GM23248 (cell line): Measurements from ENCODE around the gene MED12L. TPM values are rescaled to one million over a fixed set of nuclear protein-coding genes. Genes with fewer than 3 reads are reported as not detected.

Experiments used
- DNase-seq: peaks from one replicate; pipeline ENCODE4 v3.0.0-alpha.2; 2015
- H2AFZ ChIP-seq: fragments of 200-600 bp; sonication (generic); 2 replicates; pipeline ENCODE4 v1.6.1; 2016; ENCODE audit warnings: antibody characterized with exemption
- H3F3A ChIP-seq: fragments of 200-600 bp; sonication (generic); 2 replicates; pipeline ENCODE4 v1.6.1; 2016; ENCODE audit warnings: mild to moderate bottlenecking, antibody characterized with exemption, mixed run types; ENCODE audit not compliant: insufficient read depth
- H3K27ac ChIP-seq: fragments of 200-600 bp; sonication (generic); 2 replicates; pipeline ENCODE4 v1.5.1; 2016; ENCODE audit warnings: mild to moderate bottlenecking
- H3K27me3 ChIP-seq: fragments of 200-600 bp; sonication (generic); replicated peaks from 2 replicates; pipeline ENCODE4 v1.6.1; 2016; ENCODE audit warnings: mild to moderate bottlenecking; ENCODE audit not compliant: insufficient read depth
- H3K36me3 ChIP-seq: fragments of 200-600 bp; sonication (generic); 2 replicates; pipeline ENCODE4 v1.6.1; 2016; ENCODE audit warnings: low read depth, mild to moderate bottlenecking
- H3K4me1 ChIP-seq: fragments of 200-600 bp; sonication (generic); 2 replicates; pipeline ENCODE4 v1.6.1; 2016; ENCODE audit warnings: mild to moderate bottlenecking; ENCODE audit not compliant: insufficient read depth
- H3K4me2 ChIP-seq: fragments of 200-600 bp; sonication (generic); one replicate; pipeline ENCODE4 v1.6.1; 2016; ENCODE audit warnings: mild to moderate bottlenecking; ENCODE audit not compliant: unreplicated experiment
- H3K4me3 ChIP-seq: fragments of 200-600 bp; sonication (generic); 2 replicates; pipeline ENCODE4 v1.5.1; 2016; ENCODE audit warnings: mild to moderate bottlenecking
- H3K79me2 ChIP-seq: fragments of 200-600 bp; sonication (generic); 2 replicates; pipeline ENCODE4 v1.6.1; 2016; ENCODE audit warnings: mild to moderate bottlenecking; ENCODE audit not compliant: insufficient read depth
- H3K9ac ChIP-seq: fragments of 200-600 bp; sonication (generic); 2 replicates; pipeline ENCODE4 v1.6.1; 2016; ENCODE audit warnings: mild to moderate bottlenecking
- H3K9me2 ChIP-seq: fragments of 200-600 bp; sonication (generic); 2 replicates; pipeline ENCODE4 v1.6.1; 2016; ENCODE audit warnings: mixed run types, mild to moderate bottlenecking, moderate library complexity; ENCODE audit not compliant: insufficient read depth
- H3K9me3 ChIP-seq: fragments of 200-600 bp; sonication (generic); one replicate; pipeline ENCODE4 v1.6.1; 2017; ENCODE audit warnings: low read depth
- H4K20me1 ChIP-seq: fragments of 200-600 bp; sonication (generic); 2 replicates; pipeline ENCODE4 v1.6.0; 2016; ENCODE audit not compliant: insufficient read depth
- EZH2 ChIP-seq: fragments of 200-600 bp; sonication (generic); IDR thresholded peaks from 2 replicates; pipeline ENCODE4 v1.6.1; 2018; ENCODE audit warnings: antibody characterized with exemption, mild to moderate bottlenecking; ENCODE audit not compliant: insufficient read depth, poor library complexity, severe bottlenecking
- EZH2phosphoT487 ChIP-seq: fragments of 200-600 bp; sonication (generic); IDR thresholded peaks from 2 replicates; pipeline ENCODE4 v1.6.1; 2018; ENCODE audit warnings: antibody characterized with exemption, moderate library complexity, mild to moderate bottlenecking, low read depth; ENCODE audit not compliant: insufficient read depth
- WGBS, 2 experiments: methylation state at CpG; one replicate each; pipeline ENCODE4 v1.1.6; 2015 to 2017; ENCODE audit warnings: low lambda C conversion rate in 2 of 2, low coverage in 1 of 2; ENCODE audit errors: missing lambda C conversion rate in 2 of 2; 5-methylcytosine and 5-hydroxymethylcytosine counted together
- in situ Hi-C: fragments of 300-500 bp; cut with MboI; formaldehyde crosslinking; loops from 2 replicates; pipeline ENCODE4 v1.15.0; 2020
- polyA plus RNA-seq: library from polyadenylated mRNA; unstranded; fragments of >200 nt; fragmentation: Nextera tagmentation; extraction: Ambion mirVana; gene quantifications from 2 replicates; pipeline ENCODE4 v1.2.1, GENCODE V29; 2016
- total RNA-seq: library from RNA; depleted of rRNA; stranded (reverse); fragments of >200 nt; shearing (Covaris generic); gene quantifications from 2 replicates; pipeline ENCODE4 v1.2.3, GENCODE V29; 2014

Gene MED12L
- total and polyA plus RNA-seq, 2 experiments from 2014 or later: 0.13 to 0.32 TPM

DNA sequence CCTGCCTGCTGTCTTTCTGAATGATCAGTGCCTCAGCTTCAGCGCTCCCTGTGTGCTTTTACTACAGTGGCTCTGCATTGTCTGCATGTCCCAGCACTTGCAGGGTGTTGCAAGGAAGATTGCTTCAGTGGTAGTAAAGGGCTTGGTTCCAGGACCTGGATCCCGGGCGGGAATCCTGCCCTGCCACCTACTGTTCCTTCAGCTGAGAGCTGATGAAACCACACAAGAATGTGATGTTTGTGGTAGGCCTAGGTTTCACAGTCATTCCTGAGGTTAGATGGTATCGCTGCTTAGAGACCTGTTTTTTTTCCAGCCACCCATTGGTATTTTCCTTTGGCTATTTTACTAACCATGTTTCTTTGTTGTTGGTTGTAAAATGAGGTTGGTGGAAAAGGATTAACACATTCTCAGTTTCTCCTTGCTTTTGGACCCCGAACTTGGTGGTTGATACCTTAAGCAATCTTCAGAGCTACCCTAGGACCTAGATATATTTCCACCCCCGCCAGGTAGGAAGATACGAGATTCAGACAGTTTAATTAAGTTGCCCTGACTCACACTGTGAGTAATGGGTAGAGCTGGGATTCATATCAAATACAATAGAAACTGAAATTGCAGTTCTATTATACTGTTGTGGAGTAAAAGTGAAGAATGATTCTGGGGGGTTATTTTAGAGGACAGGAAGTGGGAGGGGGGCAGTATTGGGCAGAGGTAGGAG, 219.8 kb downstream of the MED12L start:
- no peaks in the 10 kb centered on the region for H3K27me3 ChIP-seq
- in situ Hi-C loops: no loop called here
- peak overlapping the region; percentile 56 for H2AFZ ChIP-seq
- peaks cover 32% of the 10 kb centered on the region for H3F3A ChIP-seq
- no peaks in the 10 kb centered on the region for H3K9me3 ChIP-seq
- TF ChIP-seq EZH2 (no peak), EZH2phosphoT487 (peak; percentile 96)
- H3K27ac ChIP-seq: peak overlapping the region; percentile 79
- H3K4me1 ChIP-seq: peaks cover 63% of the 10 kb centered on the region
- H4K20me1 ChIP-seq: no peaks in the 10 kb centered on the region
- H3K4me3 ChIP-seq: peak overlapping the region; percentile 67
- H3K9me2 ChIP-seq: no peaks in the 10 kb centered on the region
- DNase-seq: peak; percentile 98
- H3K79me2 ChIP-seq: no peaks in the 10 kb centered on the region
- H3K4me2 ChIP-seq: peak overlapping the region; percentile 92
- WGBS, 2 experiments: 4 to 6% methylated on average over 7 of the region's 7 CpGs
- H3K36me3 ChIP-seq: no peaks in the 10 kb centered on the region
- peak overlapping the region; percentile 42 for H3K9ac ChIP-seq

DNA sequence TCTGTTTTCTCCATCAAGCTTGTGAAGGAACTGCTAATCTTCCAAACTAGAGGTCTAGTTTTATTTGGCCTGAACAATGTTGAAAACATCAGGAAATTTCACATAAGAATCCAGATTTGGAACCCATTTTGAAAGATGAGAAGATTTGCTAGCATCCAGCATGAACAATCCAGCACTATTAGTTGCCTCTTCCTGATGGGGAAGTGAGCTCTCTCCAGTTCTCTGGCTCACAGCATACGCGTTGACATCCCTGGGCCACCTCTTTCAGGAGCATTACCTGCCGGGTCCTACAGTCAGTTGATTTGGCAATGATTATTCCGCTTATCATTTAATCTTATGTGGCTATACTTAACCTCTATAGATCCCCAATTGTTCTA, 220.3 kb downstream of the MED12L start:
- peaks cover 63% of the 10 kb centered on the region for H3K4me1 ChIP-seq
- peaks cover 32% of the 10 kb centered on the region for H3F3A ChIP-seq
- in situ Hi-C loops: no loop called here
- DNase-seq: peak; percentile 69
- peak overlapping the region; percentile 92 for H3K4me2 ChIP-seq
- H3K27me3 ChIP-seq: no peaks in the 10 kb centered on the region
- TF ChIP-seq EZH2: no peak
- no peak for TF ChIP-seq EZH2phosphoT487
- H3K79me2 ChIP-seq: no peaks in the 10 kb centered on the region
- H4K20me1 ChIP-seq: no peaks in the 10 kb centered on the region
- H3K9me2 ChIP-seq: no peaks in the 10 kb centered on the region
- no peaks in the 10 kb centered on the region for H3K36me3 ChIP-seq
- peak overlapping the region; percentile 56 for H2AFZ ChIP-seq
- peak overlapping the region; percentile 42 for H3K9ac ChIP-seq
- peak overlapping the region; percentile 67 for H3K4me3 ChIP-seq
- 88 to 89% methylated on average over 4 of the region's 4 CpGs for WGBS, 2 experiments
- no peaks in the 10 kb centered on the region for H3K9me3 ChIP-seq
- peak overlapping the region; percentile 79 for H3K27ac ChIP-seq

DNA sequence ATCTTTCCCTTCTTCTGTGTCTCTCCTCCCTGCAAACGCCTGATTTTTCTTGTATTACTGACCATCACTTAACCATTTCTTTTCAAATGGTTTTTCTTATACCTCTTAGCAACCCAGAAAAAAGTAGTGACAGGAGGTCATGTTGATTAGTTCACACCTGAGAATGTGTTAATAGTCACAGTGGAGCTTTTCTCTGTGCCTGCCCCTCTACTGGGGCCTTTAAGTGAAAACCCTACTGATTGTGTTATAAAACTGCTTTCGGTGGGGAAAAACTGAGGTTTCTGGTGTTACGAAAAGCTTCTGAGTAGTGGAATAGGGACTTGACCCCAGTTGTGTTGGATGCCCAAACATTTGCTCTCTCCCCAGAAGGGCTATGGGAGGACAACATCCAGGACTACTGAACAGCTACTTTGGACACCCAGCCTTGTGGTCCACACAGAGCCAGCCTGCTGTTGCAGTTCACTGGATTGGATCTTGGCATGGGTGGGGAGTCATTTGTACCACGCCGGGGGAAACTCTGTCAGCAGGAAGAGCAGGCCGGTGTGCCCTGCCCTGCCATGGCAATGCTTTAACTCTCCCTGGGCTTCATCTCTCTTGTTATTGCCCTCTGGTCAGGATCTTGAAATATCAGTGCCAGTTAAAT, 220.8 kb downstream of the MED12L start:
- peak overlapping the region; percentile 79 for H3K27ac ChIP-seq
- peak overlapping the region; percentile 67 for H3K4me3 ChIP-seq
- DNase-seq: no peak
- no peaks in the 10 kb centered on the region for H4K20me1 ChIP-seq
- H3K79me2 ChIP-seq: no peaks in the 10 kb centered on the region
- H3K4me1 ChIP-seq: peaks cover 58% of the 10 kb centered on the region
- peaks cover 30% of the 10 kb centered on the region for H3F3A ChIP-seq
- H3K36me3 ChIP-seq: no peaks in the 10 kb centered on the region
- H3K9me2 ChIP-seq: no peaks in the 10 kb centered on the region
- 0 out of 2 replicates have a peak overlapping the region, but pooled peaks have one; percentile 42 for H3K9ac ChIP-seq
- peak overlapping the region; percentile 92 for H3K4me2 ChIP-seq
- in situ Hi-C loops: no loop called here
- no peaks in the 10 kb centered on the region for H3K27me3 ChIP-seq
- no peak for TF ChIP-seq EZH2
- no peak for TF ChIP-seq EZH2phosphoT487
- no peaks in the 10 kb centered on the region for H3K9me3 ChIP-seq
- 95 to 99% methylated on average over 6 of the region's 6 CpGs for WGBS, 2 experiments
- no peak overlapping the region for H2AFZ ChIP-seq

DNA sequence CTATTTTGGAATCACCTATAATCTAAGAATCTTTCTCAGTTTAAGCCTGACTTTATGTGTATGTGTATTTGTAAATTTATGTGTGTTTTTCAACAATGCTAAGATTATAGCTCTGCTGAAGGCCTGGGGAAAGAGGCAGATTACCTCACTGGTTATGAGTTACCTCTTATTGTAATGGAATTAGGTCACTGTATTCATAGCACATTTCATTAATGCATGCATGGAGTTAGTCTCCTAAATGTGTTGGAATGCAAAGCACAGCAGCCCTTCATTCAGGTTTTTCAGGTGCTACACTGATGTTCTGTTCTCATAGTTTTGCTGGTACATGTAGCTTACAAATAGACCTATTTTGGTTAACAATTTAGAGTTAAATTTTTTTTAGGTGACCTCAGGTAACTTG, 221.7 kb downstream of the MED12L start:
- Histone ChIP-seq H3K9ac (no peak overlapping the region), H3F3A (peaks cover 26% of the 10 kb centered on the region), H3K4me2 (no peak overlapping the region), H3K4me1 (peaks cover 52% of the 10 kb centered on the region), H3K27me3 (no peaks in the 10 kb centered on the region), H2AFZ (no peak overlapping the region), H3K27ac (no peak overlapping the region), H3K36me3 (no peaks in the 10 kb centered on the region), H3K79me2 (no peaks in the 10 kb centered on the region), H3K4me3 (no peak overlapping the region), H3K9me3 (no peaks in the 10 kb centered on the region), H3K9me2 (no peaks in the 10 kb centered on the region), H4K20me1 (no peaks in the 10 kb centered on the region)
- DNase-seq: peak; percentile 45
- in situ Hi-C loops: no loop called here
- TF ChIP-seq EZH2: no peak
- no peak for TF ChIP-seq EZH2phosphoT487
